ENCODE measurements around the gene ACIN1. TPM values are rescaled to one million over a fixed set of nuclear protein-coding genes. Genes with fewer than 3 reads are reported as not detected.

The ACIN1 gene
- total and polyA plus RNA-seq, 2 of the 8 experiments (the other 6 are each of a cell fraction or from before 2014, with no cell fraction given) = 132 to 233 TPM

- Histone ChIP-seq H3K4ac (replicated peaks; ENCODE audit: insufficient read length, low read depth, low read length) (no peak overlapping the region), H3K4me3 (ENCODE audit: extremely low read depth in 1 of 4, insufficient read depth in 2 of 4, low read depth in 3 of 4, low read length in 4 of 4) (no peak overlapping the region), H3K79me2 (ENCODE audit: control insufficient read depth in 1 of 2, insufficient read depth in 2 of 2, low read length in 2 of 2) (peaks cover 13 to 28% of the 10 kb centered on the region in 2 experiments; a peak in 3 of 4 replicates), H2BK12ac (ENCODE audit: low read depth, low read length) (no peak overlapping the region), H3K18ac (ENCODE audit: extremely low read depth, low read length) (no peak overlapping the region), H3K27ac (ENCODE audit: low read depth, low read length) (no peak overlapping the region), H2AK5ac (ENCODE audit: low read depth, low read length) (no peak overlapping the region), H2AFZ (ENCODE audit: low read length) (no peak overlapping the region), H4K20me1 (replicated peaks in 1 of 2; ENCODE audit: control insufficient read depth in 1 of 2, insufficient read depth in 2 of 2, low read length in 2 of 2) (peaks cover 23 to 24% of the 10 kb centered on the region in 2 experiments), H3K9me3 (ENCODE audit: insufficient read depth in 2 of 2, low read depth in 1 of 2, low read length in 1 of 2) (no peaks in the 10 kb centered on the region), H3K27me3 (replicated peaks in 1 of 4; ENCODE audit: control insufficient read depth in 3 of 4, extremely low read depth in 1 of 4, insufficient read depth in 3 of 4, low read length in 3 of 4) (no peaks in the 10 kb centered on the region), H3K9ac (replicated peaks in 1 of 4; ENCODE audit: extremely low read depth in 1 of 4, low read depth in 3 of 4, low read length in 3 of 4) (no peak overlapping the region), H3K14ac (ENCODE audit: insufficient read length) (no peak overlapping the region), H3K36me3 (ENCODE audit: control insufficient read depth in 2 of 4, insufficient read depth in 4 of 4, low read length in 3 of 4) (peaks cover 63 to 95% (median 83%) of the 10 kb centered on the region in 4 experiments), H4K5ac (ENCODE audit: insufficient read length, low read depth, low read length) (no peak overlapping the region), H2BK5ac (ENCODE audit: low read depth, low read length) (no peak overlapping the region), H2BK120ac (replicated peaks; ENCODE audit: low read depth, low read length) (no peak overlapping the region), H4K91ac (replicated peaks; ENCODE audit: insufficient read length, low read length) (no peak overlapping the region), H2BK20ac (ENCODE audit: low read length) (no peak overlapping the region), H3K23me2 (ENCODE audit: low read depth, low read length) (no peaks in the 10 kb centered on the region; the same call in 1 of the 2 replicates), H3K56ac (replicated peaks; ENCODE audit: insufficient read length, low read depth, low read length) (no peak overlapping the region), H2BK15ac (ENCODE audit: low read length) (no peak overlapping the region), H3K79me1 (ENCODE audit: low read depth, low read length) (peaks cover 5% of the 10 kb centered on the region), H3K23ac (ENCODE audit: insufficient read length) (no peak overlapping the region), H4K8ac (ENCODE audit: extremely low read depth, insufficient read depth, low read length) (no peak overlapping the region), H3K4me2 (ENCODE audit: insufficient read depth in 1 of 2, low read depth in 2 of 2, low read length in 2 of 2) (no peak overlapping the region), H3K4me1 (replicated peaks in 1 of 4; ENCODE audit: control insufficient read depth in 3 of 4, insufficient read depth in 4 of 4, low read length in 3 of 4) (peaks cover 0 to 9% (median 2%) of the 10 kb centered on the region in 4 experiments; a peak in 4 of 7 replicates)
- 97% methylated on average over 5 of the region's 5 CpGs; no CpG with 5 or more reads in 1 of the 2 experiments for WGBS, 2 experiments (ENCODE audit: extremely low coverage in 1 of 2, insufficient coverage in 1 of 2, insufficient read length in 1 of 2, insufficient replicate concordance in 2 of 2, low coverage in 1 of 2, low lambda C conversion rate in 2 of 2, missing lambda C conversion rate in 1 of 2)
- TF ChIP-seq POLR2A (IDR thresholded peaks at IDR 0.05; ENCODE audit: control extremely low read depth in 1 of 2, low read depth in 2 of 2, low read length in 2 of 2) (peak in 1 of 2 experiments; percentile 12; a peak in 1 of 3 replicates), JUND (IDR thresholded peaks at IDR 0.05; ENCODE audit: low read length) (no peak), RAD21 (IDR thresholded peaks at IDR 0.05 in 1 of 2, conservative IDR thresholded peaks at IDR 0.05 in 1 of 2; ENCODE audit: low read depth in 2 of 2, low read length in 2 of 2) (no peak), TCF12 (IDR thresholded peaks at IDR 0.05; ENCODE audit: low read depth, low read length) (no peak), ATF3 (IDR thresholded peaks at IDR 0.05; ENCODE audit: insufficient read depth, low read depth, low read length) (no peak), GABPA (IDR thresholded peaks at IDR 0.05; ENCODE audit: borderline replicate concordance, insufficient read depth, low read length) (no peak), POLR2AphosphoS5 (IDR thresholded peaks at IDR 0.05; ENCODE audit: low read depth, low read length) (peak; percentile 37; the same call in 1 of the 2 replicates), SP1 (IDR thresholded peaks at IDR 0.05; ENCODE audit: low read depth, low read length) (no peak), EZH2 (IDR thresholded peaks at IDR 0.05; ENCODE audit: low read depth, low read length, severe bottlenecking) (no peak), EP300 (IDR thresholded peaks at IDR 0.05; ENCODE audit: borderline replicate concordance in 1 of 2, low read depth in 2 of 2, low read length in 2 of 2) (no peak)
- no peak for FAIRE-seq
- no peak for DNase-seq (ENCODE audit: low read depth in 1 of 2, low spot score in 2 of 2)
- ChIA-PET CTCF (ENCODE audit: partially characterized antibody) (interaction anchor here (0.9 to 29.2 kb wide), 4 partner anchors 14 to 72 kb away, joined by 3 to 785 read pairs (median 16); partner anchors contain the start of genes AJUBA and PSMB11), POLR2A (ENCODE audit: partially characterized antibody) (interaction anchor here (0.8 to 1.1 kb wide), 4 partner anchors 8 to 460 kb away, joined by 3 to 7 read pairs (median 4); no protein-coding TSS in a partner anchor)
These were observed 31.3 kb downstream of the ACIN1 start for GRCh38 chr14:23063601-23064000.
